Measurements from ENCODE around the gene VPS37B.

VPS37B gene

DNA sequence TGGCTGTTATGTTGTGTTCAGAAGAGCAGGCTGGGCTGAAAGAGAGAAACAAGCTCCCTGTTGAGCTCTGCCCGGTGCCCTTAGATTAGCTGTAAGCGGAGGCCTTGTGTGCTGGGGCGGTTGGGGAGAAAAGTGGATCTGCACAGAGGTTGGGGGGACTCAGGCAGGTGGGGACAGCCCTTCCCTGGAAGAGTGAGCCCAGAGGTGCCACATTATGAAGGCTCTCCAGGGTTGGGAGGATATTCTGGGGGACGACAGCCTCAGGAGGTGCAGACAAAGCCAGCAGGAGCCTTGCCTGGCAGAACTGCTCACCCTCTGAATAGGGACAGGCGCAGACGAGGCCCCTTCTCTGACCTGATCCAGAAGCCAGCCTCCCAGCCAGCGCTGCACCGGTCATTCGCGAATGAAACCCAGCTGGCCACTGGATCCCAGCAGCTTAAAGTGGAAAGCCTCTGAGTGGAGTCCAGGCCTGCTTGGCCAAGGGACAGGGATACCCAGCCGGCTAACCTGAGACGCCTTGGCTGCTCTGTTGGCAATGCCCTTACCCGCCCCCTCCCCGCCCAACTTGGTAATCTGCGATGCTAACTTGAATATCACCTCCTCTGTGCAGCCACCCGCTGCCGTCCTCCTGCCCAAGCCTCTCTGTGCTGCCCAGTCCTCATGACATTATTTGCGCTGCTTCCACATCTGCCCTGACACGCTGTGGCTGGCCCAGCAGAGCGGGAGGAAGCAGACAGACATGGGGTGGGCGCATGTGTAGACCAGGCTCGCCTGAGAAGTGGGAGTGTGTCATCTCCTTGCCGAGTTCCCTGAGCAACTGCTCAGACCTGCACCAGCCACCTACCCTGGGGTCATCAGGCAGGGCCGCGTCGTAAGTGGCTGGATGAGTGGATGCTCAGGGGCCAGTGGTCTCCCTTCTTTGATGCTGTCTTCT, 55.1 kb downstream of the VPS37B start:
- peak; percentile 55 for DNase-seq (ENCODE audit: low read depth, low spot score)

DNA sequence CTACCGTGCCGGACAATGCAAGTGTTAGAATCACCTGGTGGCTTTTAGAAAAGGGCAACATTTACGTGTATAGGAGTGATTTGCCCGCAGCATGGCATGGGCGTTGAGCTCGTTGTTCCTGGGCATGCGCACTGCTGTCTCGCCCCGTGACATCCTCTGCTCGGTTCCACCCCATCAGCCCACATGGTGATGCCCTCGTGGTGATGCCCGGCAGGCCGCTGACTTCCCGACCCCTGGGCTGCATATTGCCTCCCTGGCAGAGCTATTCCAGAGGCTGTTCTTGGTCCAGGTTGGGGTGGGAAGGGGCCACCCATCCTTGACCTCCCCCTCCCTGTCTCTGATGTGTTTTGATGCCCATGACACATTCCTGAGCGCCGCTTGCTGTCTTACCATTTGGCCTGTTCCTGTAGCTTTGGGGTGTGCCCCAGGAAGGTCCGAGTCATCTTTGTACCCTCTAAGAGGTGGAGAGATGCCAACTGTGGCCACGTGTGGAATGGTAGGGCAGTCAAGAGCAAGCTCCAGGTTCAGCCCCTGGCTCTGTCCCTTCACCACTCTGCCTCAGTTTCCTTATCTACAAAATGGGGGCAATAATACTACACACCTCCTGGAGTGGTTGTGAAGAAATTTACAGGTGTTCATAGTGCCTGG, 55.9 kb downstream of the VPS37B start:
- DNase-seq (ENCODE audit: low read depth, low spot score), result no peak

DNA sequence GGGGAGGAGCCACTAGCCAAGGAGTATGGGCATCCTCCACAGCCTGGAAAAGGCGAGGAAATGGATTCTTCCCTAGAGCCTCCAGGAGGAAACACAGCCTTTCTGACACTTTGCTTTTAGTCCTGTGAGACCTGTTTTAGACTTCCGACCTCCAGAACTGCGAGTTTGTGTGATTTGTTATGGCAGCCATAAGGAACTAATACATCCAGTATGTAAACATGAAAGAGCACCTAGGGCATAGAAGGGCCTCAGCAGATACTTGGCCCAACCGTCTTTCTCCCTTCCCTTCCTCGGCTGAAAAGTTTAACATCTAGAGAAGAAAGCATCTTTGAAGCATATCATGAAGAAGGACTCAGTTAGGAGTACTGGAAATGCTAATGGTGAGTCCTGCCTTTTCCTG, 57.1 kb downstream of the VPS37B start:
- DNase-seq (ENCODE audit: low read depth, low spot score), result no peak

GRCh38 chr12:122837306-122838265, 58.3 kb downstream of the VPS37B start:
- DNase-seq (ENCODE audit: low read depth, low spot score), result peak; percentile 31

GRCh38 chr12:122836027-122836921, 59.6 kb downstream of the VPS37B start:
- DNase-seq (ENCODE audit: low read depth, low spot score), result peak; percentile 33

GRCh38 chr12:122835750-122836026, 60.2 kb downstream of the VPS37B start:
- no peak for DNase-seq (ENCODE audit: low read depth, low spot score)

DNA sequence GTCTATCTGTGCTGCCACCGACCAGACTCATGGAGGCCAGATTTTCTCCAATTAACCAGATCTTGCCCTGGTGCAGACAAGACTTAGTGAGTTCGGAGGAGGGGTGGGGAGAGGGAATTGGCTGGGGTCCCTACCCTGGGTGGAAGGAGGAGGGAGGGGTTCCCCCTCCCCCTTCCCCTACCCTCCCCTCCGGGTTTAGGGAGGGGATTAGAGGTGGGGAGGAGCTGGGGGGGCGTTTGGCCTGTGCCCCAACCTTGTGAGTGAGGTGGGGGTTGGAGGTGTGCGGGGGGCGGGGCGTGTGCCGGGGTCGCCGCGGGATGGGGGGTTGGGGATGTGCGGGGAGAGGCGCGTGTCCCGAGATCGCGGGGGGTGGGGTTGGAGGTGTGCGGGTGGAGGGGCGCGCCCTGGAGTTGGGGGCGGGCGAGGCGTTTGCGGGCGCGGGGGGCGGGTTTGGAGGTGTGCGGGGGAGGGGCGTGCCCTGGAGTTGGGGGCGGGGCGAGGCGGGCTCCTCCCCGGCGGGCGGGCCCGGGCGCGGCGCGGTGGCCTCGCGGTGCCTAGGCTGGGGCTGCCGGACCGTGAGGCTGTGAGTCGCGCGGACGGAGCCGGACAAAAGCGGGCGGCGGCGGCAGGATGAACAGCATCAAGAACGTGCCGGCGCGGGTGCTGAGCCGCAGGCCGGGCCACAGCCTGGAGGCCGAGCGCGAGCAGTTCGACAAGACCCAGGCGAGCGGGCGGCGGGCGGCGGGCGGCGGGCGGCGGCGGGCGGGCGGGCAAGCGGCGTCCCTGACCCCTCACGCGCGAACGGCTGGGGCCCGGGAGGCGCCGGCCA, 60.8 kb downstream of the VPS37B start, which contains the start of gene HIP1R:
HIP1R (plus strand) TSS at position 537 of the 829 bp plus-strand sequence; CDS start at position 631, 94 bp downstream.
- peak; percentile 23 for DNase-seq (ENCODE audit: low read depth, low spot score)

DNA sequence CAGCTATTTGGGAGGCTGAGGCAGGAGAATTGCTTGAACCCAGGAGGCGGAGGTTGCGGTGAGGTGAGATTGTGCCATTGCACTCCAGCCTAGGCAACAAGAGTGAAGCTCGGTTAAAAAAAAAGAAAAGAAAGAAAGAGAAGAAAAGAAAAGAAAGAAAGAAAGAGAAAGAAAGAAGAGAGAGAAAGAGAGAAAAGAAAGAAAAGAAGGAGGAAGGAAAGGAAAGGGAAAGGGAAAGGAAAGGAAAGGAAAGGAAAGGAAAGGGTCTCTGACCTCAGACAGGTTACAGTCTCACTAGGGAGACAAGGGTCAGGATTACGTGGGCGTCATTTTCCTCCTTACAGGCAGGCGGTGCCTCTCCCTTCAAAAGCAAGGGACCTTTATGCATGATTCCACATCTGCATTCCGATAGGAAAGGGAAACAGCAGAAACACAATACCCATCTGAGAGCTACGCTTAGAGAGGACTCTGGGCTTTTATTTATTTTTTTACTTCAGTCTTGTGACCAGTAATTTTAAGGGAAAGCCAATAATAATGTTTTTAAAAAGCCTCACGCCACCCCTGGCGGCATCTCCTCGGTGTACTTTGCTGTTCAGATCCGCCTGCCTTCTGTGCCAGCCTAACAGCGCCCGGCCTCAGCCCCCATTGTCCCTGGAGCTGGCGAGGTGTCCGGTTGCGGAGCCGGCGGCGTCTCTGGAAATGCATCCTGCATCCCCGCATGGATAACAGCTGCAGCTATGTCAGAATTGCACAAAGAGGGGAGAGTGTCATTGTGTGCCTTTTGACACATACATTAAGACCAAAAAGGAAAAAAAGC, 61.6 kb downstream of the VPS37B start:
- peak; percentile 88 for DNase-seq (ENCODE audit: low read depth, low spot score)

- DNase-seq (ENCODE audit: low read depth, low spot score), result peak; percentile 34
Observed at GRCh38 chr12:122830517-122831214, 65.3 kb downstream of the VPS37B start.

GRCh38 chr12:122827258-122827657, 68.7 kb downstream of the VPS37B start:
- no peak for DNase-seq (ENCODE audit: low read depth, low spot score)

GRCh38 chr12:122825773-122826724, 69.9 kb downstream of the VPS37B start:
- DNase-seq (ENCODE audit: low read depth, low spot score), result peak; percentile 20

DNA sequence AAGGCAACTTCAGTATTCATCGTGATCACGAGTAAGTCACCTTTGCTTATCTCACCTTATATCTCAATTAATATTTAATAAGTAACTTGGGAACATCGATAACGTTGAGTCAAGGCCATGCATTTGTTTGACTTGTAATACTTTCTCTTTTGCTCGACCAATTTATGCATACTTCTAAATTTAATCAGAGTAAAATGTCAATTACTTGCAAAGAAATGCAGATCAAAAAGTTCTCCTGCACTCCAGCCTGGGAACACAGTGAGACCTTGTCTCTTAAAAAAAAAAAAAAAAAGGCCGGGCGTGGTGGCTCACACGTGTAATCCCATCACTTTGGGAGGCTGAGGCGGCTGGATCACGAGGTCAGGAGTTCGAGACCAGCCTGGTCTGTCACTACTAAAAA, 72.5 kb downstream of the VPS37B start:
- no peak for DNase-seq (ENCODE audit: low read depth, low spot score)

GRCh38 chr12:122820838-122821271, 75.1 kb downstream of the VPS37B start:
- DNase-seq (ENCODE audit: low read depth, low spot score), result no peak

DNA sequence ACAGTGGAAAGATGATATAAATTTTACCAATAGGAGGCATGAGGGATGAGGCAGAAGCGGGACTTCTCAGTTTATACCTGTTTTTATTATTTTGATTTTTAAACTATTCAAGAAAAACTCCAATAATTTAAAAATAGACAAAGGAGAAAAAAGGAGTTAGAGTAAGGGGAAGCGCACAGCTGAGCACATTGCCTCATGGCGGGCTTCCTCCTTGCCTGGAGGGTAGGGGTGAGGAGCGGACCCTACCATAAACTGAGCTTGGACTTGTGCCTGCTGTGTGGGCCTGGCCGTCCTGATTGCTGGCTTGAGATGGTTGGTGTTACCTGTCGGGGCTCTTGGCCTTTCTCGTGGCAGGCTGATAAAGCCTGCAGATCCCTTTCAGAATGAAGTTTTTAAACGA, 75.8 kb downstream of the VPS37B start:
- no peak for DNase-seq (ENCODE audit: low read depth, low spot score)

DNA sequence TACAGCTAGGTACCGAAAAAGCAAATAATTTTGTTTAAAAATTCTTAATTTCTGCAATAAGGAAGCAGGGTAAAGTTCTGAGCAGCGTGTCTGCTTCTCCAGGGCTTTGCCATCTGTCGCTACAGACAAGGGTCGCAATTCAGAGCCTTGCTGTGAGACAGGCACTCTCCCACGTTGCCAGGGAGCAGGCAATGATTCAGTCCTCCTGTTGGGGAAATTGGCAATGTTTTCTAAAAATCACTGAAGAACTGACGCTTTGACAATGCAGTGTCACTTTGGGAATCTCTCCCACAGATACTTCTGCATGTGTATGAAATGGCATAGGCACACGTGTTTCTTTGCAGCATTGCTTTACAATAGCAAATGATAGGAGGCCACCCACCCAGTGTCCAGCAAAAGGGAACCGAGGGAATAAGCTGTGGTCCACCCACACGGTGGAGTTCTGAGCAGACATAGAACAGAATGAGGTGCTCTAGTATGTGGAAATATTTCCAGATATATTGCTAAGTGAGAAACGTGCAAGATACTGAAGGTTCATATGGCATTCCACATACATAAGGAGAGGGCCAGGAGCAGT, 76.6 kb downstream of the VPS37B start:
- no peak for DNase-seq (ENCODE audit: low read depth, low spot score)

All from ELF-1 (cell line).